IMR-90 (cell line): ENCODE data around the gene RIN1. TPM values are rescaled to one million over a fixed set of nuclear protein-coding genes. Genes with fewer than 3 reads are reported as not detected.

ENCODE experiments used
- ATAC-seq: fragments of 200-7000 bp; cut with Tn5 transposase; 2 replicates; pipeline ENCODE4 v1.9.1; 2020; ENCODE audit warnings: low read depth, mild to moderate bottlenecking, moderate library complexity
- BruUV-seq: library from RNA; stranded (reverse); fragments of 400-500 nt; replicated peaks from 2 replicates; lab custom pipeline; 2021; lab: Mats Ljungman, UMichigan
- CTCF ChIA-PET: fragments of 300-600 bp; formaldehyde crosslinking; extraction: SDS; loops from one replicate; lab custom pipeline; 2021; ENCODE audit warnings: antibody characterized with exemption; lab: Yijun Ruan, JAX
- POLR2A ChIA-PET: fragments of 300-600 bp; sonication (Branson Sonifier 250); formaldehyde crosslinking; loops from one replicate; lab custom pipeline; 2022; ENCODE audit warnings: antibody characterized with exemption; ENCODE audit not compliant: unreplicated experiment; lab: Charles Lee
- DNase-seq: peaks from one replicate; pipeline ENCODE4 v3.0.0; 2013
- H2AFZ ChIP-seq: replicated peaks from 2 replicates; pipeline ENCODE3; 2013; ENCODE audit warnings: low read length, mild to moderate bottlenecking; ENCODE audit not compliant: poor library complexity
- H2AK5ac ChIP-seq: 2 replicates; pipeline ENCODE4 v1.6.1; 2013; ENCODE audit warnings: low read depth, low read length, inconsistent platforms
- H2AK9ac ChIP-seq: replicated peaks from 2 replicates; pipeline ENCODE3; 2013; ENCODE audit warnings: mild to moderate bottlenecking, low read depth, low read length, moderate library complexity; ENCODE audit not compliant: poor library complexity
- H2BK120ac ChIP-seq: 2 replicates; pipeline ENCODE4 v1.6.1; 2013; ENCODE audit warnings: low read depth, low read length, inconsistent platforms
- H2BK15ac ChIP-seq: 3 replicates; pipeline ENCODE4 v1.6.1; 2013; ENCODE audit warnings: low read depth, low read length, inconsistent platforms
- H2BK20ac ChIP-seq: 2 replicates; pipeline ENCODE4 v1.6.1; 2013; ENCODE audit warnings: low read depth, mild to moderate bottlenecking, inconsistent platforms, low read length, moderate library complexity
- H2BK5ac ChIP-seq: 2 replicates; pipeline ENCODE4 v1.6.1; 2013; ENCODE audit warnings: mild to moderate bottlenecking, low read depth, low read length, inconsistent platforms; ENCODE audit not compliant: poor library complexity, severe bottlenecking
- H3K14ac ChIP-seq: replicated peaks from 2 replicates; pipeline ENCODE4 v1.6.1; 2013; ENCODE audit warnings: low read depth, low read length, inconsistent platforms
- H3K18ac ChIP-seq: 2 replicates; pipeline ENCODE4 v1.6.1; 2013; ENCODE audit warnings: low read depth, low read length, control low read depth
- H3K23ac ChIP-seq: 2 replicates; pipeline ENCODE4 v1.6.1; 2013; ENCODE audit warnings: low read depth, low read length, inconsistent platforms
- H3K27ac ChIP-seq: 2 replicates; pipeline ENCODE4 v1.5.1; 2013; ENCODE audit warnings: mild to moderate bottlenecking, control low read depth, low read length; ENCODE audit not compliant: insufficient read depth
- H3K27me3 ChIP-seq: 2 replicates; pipeline ENCODE4 v1.6.1; 2013; ENCODE audit warnings: low read length; ENCODE audit not compliant: control insufficient read depth, insufficient read depth
- H3K36me3 ChIP-seq: 2 replicates; pipeline ENCODE4 v1.6.1; 2013; ENCODE audit warnings: low read length, mixed read lengths; ENCODE audit not compliant: control insufficient read depth, insufficient read depth
- H3K4ac ChIP-seq: 2 replicates; pipeline ENCODE4 v1.6.1; 2013; ENCODE audit warnings: low read depth, low read length, inconsistent platforms
- H3K4me1 ChIP-seq: 2 replicates; pipeline ENCODE4 v1.6.1; 2013; ENCODE audit warnings: low read length, mixed read lengths; ENCODE audit not compliant: control insufficient read depth, insufficient read depth
- H3K4me2 ChIP-seq: 2 replicates; pipeline ENCODE4 v1.6.1; 2013; ENCODE audit warnings: low read depth, mild to moderate bottlenecking, control low read depth, low read length, moderate library complexity
- H3K4me3 ChIP-seq: 2 replicates; pipeline ENCODE4 v1.5.1; 2013; ENCODE audit warnings: low read depth, mild to moderate bottlenecking, control low read depth, low read length, moderate library complexity; ENCODE audit not compliant: insufficient read depth
- H3K56ac ChIP-seq: 2 replicates; pipeline ENCODE4 v1.6.1; 2013; ENCODE audit warnings: low read length, inconsistent platforms; ENCODE audit not compliant: insufficient read depth; ENCODE audit errors: extremely low read depth
- H3K79me1 ChIP-seq, 2 experiments: 2 replicates each; pipeline ENCODE4 v1.6.1; 2013; ENCODE audit warnings: low read length in 2 of 2, inconsistent platforms in 1 of 2, low read depth in 1 of 2
- H3K9ac ChIP-seq: 2 replicates; pipeline ENCODE4 v1.6.1; 2013; ENCODE audit warnings: low read depth, low read length, control low read depth
- H3K9me1 ChIP-seq: 2 replicates; pipeline ENCODE4 v1.6.1; 2013; ENCODE audit warnings: low read length, inconsistent platforms; ENCODE audit not compliant: insufficient read depth
- H3K9me3 ChIP-seq: 2 replicates; pipeline ENCODE4 v1.6.1; 2013; ENCODE audit warnings: low read length; ENCODE audit not compliant: control insufficient read depth, insufficient read depth
- H4K20me1 ChIP-seq: 2 replicates; pipeline ENCODE4 v1.6.1; 2013; ENCODE audit warnings: low read length, inconsistent platforms; ENCODE audit not compliant: insufficient read depth
- H4K5ac ChIP-seq: 2 replicates; pipeline ENCODE4 v1.6.1; 2013; ENCODE audit warnings: mild to moderate bottlenecking, low read depth, low read length, control low read depth
- H4K8ac ChIP-seq, 2 experiments: 2 replicates each; pipeline ENCODE4 v1.6.1; 2013; ENCODE audit warnings: low read depth in 2 of 2, low read length in 2 of 2, control low read depth in 1 of 2, inconsistent platforms in 1 of 2
- H4K91ac ChIP-seq: 2 replicates; pipeline ENCODE4 v1.6.1; 2013; ENCODE audit warnings: low read depth, low read length, inconsistent platforms; ENCODE audit not compliant: insufficient read depth
- BHLHE40 ChIP-seq: fragments of 150-350 bp; IDR thresholded peaks from 2 replicates; pipeline ENCODE4 v1.6.1; 2016; ENCODE audit warnings: mild to moderate bottlenecking, low read depth, low read length
- CEBPB ChIP-seq: IDR thresholded peaks from 2 replicates; pipeline ENCODE4 v1.6.1; 2012; ENCODE audit warnings: low read depth, low read length, improper control_type of control experiment
- ELK1 ChIP-seq: fragments of 150-350 bp; IDR thresholded peaks from 2 replicates; pipeline ENCODE4 v1.6.1; 2016; ENCODE audit warnings: low read depth, mild to moderate bottlenecking, low read length, moderate library complexity, borderline replicate concordance
- FOS ChIP-seq: fragments of 150-350 bp; IDR thresholded peaks from 2 replicates; pipeline ENCODE4 v1.6.1; 2016; ENCODE audit warnings: low read depth, low read length
- MAFK ChIP-seq: IDR thresholded peaks from 2 replicates; pipeline ENCODE4 v1.6.1; 2012; ENCODE audit warnings: low read depth, low read length, improper control_type of control experiment
- MAZ ChIP-seq: IDR thresholded peaks from 2 replicates; pipeline ENCODE4 v1.6.1; 2012; ENCODE audit warnings: low read depth, mild to moderate bottlenecking, low read length, improper control_type of control experiment, moderate library complexity, borderline replicate concordance
- MXI1 ChIP-seq: IDR thresholded peaks from 2 replicates; pipeline ENCODE4 v1.6.1; 2012; ENCODE audit warnings: low read depth, mild to moderate bottlenecking, low read length, moderate library complexity, borderline replicate concordance
- NFE2L2 ChIP-seq: fragments of 150-350 bp; IDR thresholded peaks from 2 replicates; pipeline ENCODE4 v1.6.1; 2016; ENCODE audit warnings: low read depth, mild to moderate bottlenecking, low read length
- POLR2A ChIP-seq: IDR thresholded peaks from 2 replicates; pipeline ENCODE4 v1.6.1; 2012; ENCODE audit warnings: mild to moderate bottlenecking, low read depth, low read length
- RAD21 ChIP-seq: IDR thresholded peaks from 2 replicates; pipeline ENCODE4 v1.6.1; 2012; ENCODE audit warnings: low read length, improper control_type of control experiment
- RCOR1 ChIP-seq: IDR thresholded peaks from 2 replicates; pipeline ENCODE4 v1.6.1; 2012; ENCODE audit warnings: mild to moderate bottlenecking, low read length, improper control_type of control experiment; ENCODE audit not compliant: insufficient replicate concordance
- RFX5 ChIP-seq: IDR thresholded peaks from 2 replicates; pipeline ENCODE4 v1.8.0; 2012; ENCODE audit warnings: low read depth, mild to moderate bottlenecking, low read length, moderate library complexity
- USF2 ChIP-seq: fragments of 150-350 bp; IDR thresholded peaks from 2 replicates; pipeline ENCODE4 v1.6.1; 2017; ENCODE audit warnings: mild to moderate bottlenecking, antibody characterized with exemption, low read length, low read depth
- WGBS, 2 experiments: methylation state at CpG; one replicate each; pipeline versions ENCODE4 v1.1.5 to v1.1.7; 2013; ENCODE audit warnings: missing lambda C conversion rate in 2 of 2; ENCODE audit not compliant: insufficient read length in 1 of 2; ENCODE audit errors: extremely low coverage in 2 of 2; 5-methylcytosine and 5-hydroxymethylcytosine counted together
- dilution Hi-C: fragments of 300-500 bp; cut with HindIII; formaldehyde crosslinking; loops from one replicate; pipeline ENCODE4 v1.14.3; 2018; ENCODE audit warnings: low sequenced_read_pairs; ENCODE audit not compliant: unreplicated experiment
- in situ Hi-C: fragments of 300-500 bp; cut with MboI; formaldehyde crosslinking; loops from 3 replicates; pipeline ENCODE4 v1.14.3; 2019; ENCODE audit warnings: low sequenced_read_pairs, inconsistent platforms, mixed read lengths
- intact Hi-C: fragments of 100-400 bp; cut with micrococcal nuclease; formaldehyde crosslinking; loops from 2 replicates; pipeline ENCODE4 v1.10.0; 2022
- polyA plus RNA-seq, 3 experiments: library from polyadenylated mRNA; depleted of rRNA; stranded (reverse); fragments of >200 nt; gene quantifications; 2 replicates each; pipeline ENCODE4 v1.2.3, GENCODE V29; 2012; ENCODE audit warnings: low replicate concordance in 1 of 3
- total RNA-seq: library from RNA; depleted of rRNA; stranded (reverse); fragments of >200 nt; gene quantifications from 2 replicates; pipeline ENCODE4 v1.2.3, GENCODE V29; 2012

Gene RIN1
- total and polyA plus RNA-seq, 2 of the 4 experiments (the other 2 are of a cell fraction): 9.9 to 20.8 TPM

- Histone ChIP-seq H3K79me1 (peaks cover 28 to 63% of the 10 kb centered on the region in 2 experiments), H2BK15ac (no peak overlapping the region), H2AK9ac (no peak overlapping the region), H3K9ac (no peak overlapping the region), H3K27me3 (no peaks in the 10 kb centered on the region), H3K4ac (no peak overlapping the region), H3K23ac (no peak overlapping the region), H3K14ac (no peak overlapping the region), H2BK5ac (no peak overlapping the region), H2BK20ac (no peak overlapping the region), H4K5ac (no peak overlapping the region), H2AK5ac (no peak overlapping the region), H3K4me1 (peaks cover 24% of the 10 kb centered on the region), H3K56ac (no peak overlapping the region), H3K27ac (no peak overlapping the region), H3K36me3 (peaks cover 27% of the 10 kb centered on the region), H3K18ac (no peak overlapping the region), H4K8ac (no peak overlapping the region), H4K20me1 (peaks cover 23% of the 10 kb centered on the region), H4K91ac (no peak overlapping the region), H3K4me2 (no peak overlapping the region), H3K4me3 (no peak overlapping the region), H3K9me3 (no peaks in the 10 kb centered on the region), H3K9me1 (peaks cover 9% of the 10 kb centered on the region; the same call in 1 of the 2 replicates), H2AFZ (no peak overlapping the region), H2BK120ac (no peak overlapping the region)
- CTCF ChIA-PET: no interaction called here
- no TSS peak for BruUV-seq
- TF ChIP-seq FOS: no peak
- TF ChIP-seq RFX5: no peak
- no peak for TF ChIP-seq CEBPB
- TF ChIP-seq BHLHE40: no peak
- no peak for TF ChIP-seq MAZ
- no peak for TF ChIP-seq POLR2A
- no peak for TF ChIP-seq NFE2L2
- TF ChIP-seq RAD21: no peak
- no peak for TF ChIP-seq MXI1
- TF ChIP-seq RCOR1: no peak
- no peak for TF ChIP-seq ELK1
- TF ChIP-seq USF2: no peak
- no peak for TF ChIP-seq MAFK
- DNase-seq: no peak
- intact Hi-C loops (no loop called here), in situ Hi-C loops (no loop called here), dilution Hi-C loops (no loop called here)
- 86% methylated on average over 9 of the region's 21 CpGs; no CpG with 5 or more reads in 1 of the 2 experiments for WGBS, 2 experiments
- no peak for ATAC-seq
- POLR2A ChIA-PET: no interaction called here
Measured at GRCh38 chr11:66341502-66342126, 5.4 kb upstream of the RIN1 start.
